ENCODE results near the gene GNG12. TPM values are rescaled to one million over a fixed set of nuclear protein-coding genes. Genes with fewer than 3 reads are reported as not detected.

The GNG12 gene
- total and polyA plus RNA-seq, 3 donors from 2014 or later: 28.1 to 46.0 (median 39.3) TPM

DNA sequence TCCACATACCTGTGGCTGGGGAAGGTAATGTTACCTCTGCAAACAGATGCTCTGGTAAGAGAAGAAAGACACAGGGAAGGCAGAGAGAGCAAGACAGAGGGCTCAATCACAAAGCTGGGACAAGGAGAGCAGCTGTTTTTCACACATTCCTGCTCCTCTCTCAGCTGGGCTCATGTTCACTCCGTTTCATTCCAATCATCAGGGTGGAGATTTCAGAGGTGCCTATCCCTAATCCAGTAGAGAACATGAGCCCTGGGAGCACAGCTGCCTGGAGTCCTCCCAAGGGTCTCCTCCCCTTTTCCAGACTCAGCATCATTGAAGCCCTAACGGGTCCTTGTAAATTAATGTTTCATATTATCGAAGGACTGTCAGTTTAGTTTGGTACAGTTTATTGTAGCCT, 128.9 kb downstream of the GNG12 start:
- intact Hi-C loops (cut with DNase I; ENCODE audit: low total_unique reads): no loop called here
- Histone ChIP-seq H3K27ac (no peak overlapping the region), H3K27me3 (no peaks in the 10 kb centered on the region), H3K4me1 (peaks cover 8% of the 10 kb centered on the region), H3K36me3 (ENCODE audit: low read depth, missing control alignments) (no peaks in the 10 kb centered on the region), H3K9me3 (no peaks in the 10 kb centered on the region), H3K4me3 (no peak overlapping the region)
- DNase-seq: no peak
- 65 to 77% methylated on average over 3 of the region's 3 CpGs for WGBS, 2 donors
- TF ChIP-seq CTCF (IDR thresholded peaks at IDR 0.05) (no peak), POLR2A (IDR thresholded peaks at IDR 0.05) (no peak)

DNA sequence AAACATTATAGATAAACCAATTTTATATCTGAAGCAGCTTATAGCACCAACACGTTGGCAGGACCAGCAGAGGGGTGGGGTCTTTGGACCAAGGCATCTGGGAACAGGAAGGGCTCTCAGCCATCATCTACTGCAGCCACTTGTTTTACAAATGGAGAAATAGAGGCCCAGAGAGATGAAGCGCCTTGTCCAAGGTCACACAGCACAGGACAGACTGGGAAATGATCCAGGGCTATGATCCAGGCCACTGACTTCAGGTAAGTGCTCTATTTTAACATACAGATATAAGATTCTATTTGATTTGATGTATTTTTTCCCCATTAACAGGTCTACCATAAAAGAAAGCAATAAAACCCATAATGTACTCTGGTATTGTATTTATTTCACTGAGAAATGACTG, 131.4 kb downstream of the GNG12 start:
- Histone ChIP-seq H3K36me3 (ENCODE audit: low read depth, missing control alignments) (no peaks in the 10 kb centered on the region), H3K4me3 (no peak overlapping the region), H3K27me3 (no peaks in the 10 kb centered on the region), H3K4me1 (peaks cover 2% of the 10 kb centered on the region), H3K9me3 (no peaks in the 10 kb centered on the region), H3K27ac (no peak overlapping the region)
- WGBS, 2 donors: 84% methylated on average over 2 of the region's 2 CpGs
- TF ChIP-seq CTCF (IDR thresholded peaks at IDR 0.05): no peak
- no peak for TF ChIP-seq POLR2A (IDR thresholded peaks at IDR 0.05)
- intact Hi-C loops (cut with DNase I; ENCODE audit: low total_unique reads): no loop called here
- no peak for DNase-seq

GRCh38 chr1:67700692-67701410, 132.4 kb downstream of the GNG12 start:
- Histone ChIP-seq H3K27ac (no peak overlapping the region), H3K9me3 (no peaks in the 10 kb centered on the region), H3K27me3 (no peaks in the 10 kb centered on the region), H3K36me3 (ENCODE audit: low read depth, missing control alignments) (no peaks in the 10 kb centered on the region), H3K4me1 (no peaks in the 10 kb centered on the region), H3K4me3 (no peak overlapping the region)
- intact Hi-C loops (cut with DNase I; ENCODE audit: low total_unique reads): no loop called here
- DNase-seq: no peak
- TF ChIP-seq POLR2A (IDR thresholded peaks at IDR 0.05) (no peak), CTCF (IDR thresholded peaks at IDR 0.05) (no peak)
- 80 to 87% methylated on average over 8 of the region's 8 CpGs for WGBS, 2 donors

GRCh38 chr1:67700220-67700619, 133.0 kb downstream of the GNG12 start:
- H3K27me3 ChIP-seq: no peaks in the 10 kb centered on the region
- intact Hi-C loops (cut with DNase I; ENCODE audit: low total_unique reads): no loop called here
- no peaks in the 10 kb centered on the region for H3K9me3 ChIP-seq
- no peak overlapping the region for H3K4me3 ChIP-seq
- H3K36me3 ChIP-seq (ENCODE audit: low read depth, missing control alignments): no peaks in the 10 kb centered on the region
- no peaks in the 10 kb centered on the region for H3K4me1 ChIP-seq
- TF ChIP-seq POLR2A (IDR thresholded peaks at IDR 0.05) (no peak), CTCF (IDR thresholded peaks at IDR 0.05) (no peak)
- WGBS, 2 donors: 79 to 83% methylated on average over 4 of the region's 4 CpGs
- H3K27ac ChIP-seq: no peak overlapping the region
- DNase-seq: no peak

DNA sequence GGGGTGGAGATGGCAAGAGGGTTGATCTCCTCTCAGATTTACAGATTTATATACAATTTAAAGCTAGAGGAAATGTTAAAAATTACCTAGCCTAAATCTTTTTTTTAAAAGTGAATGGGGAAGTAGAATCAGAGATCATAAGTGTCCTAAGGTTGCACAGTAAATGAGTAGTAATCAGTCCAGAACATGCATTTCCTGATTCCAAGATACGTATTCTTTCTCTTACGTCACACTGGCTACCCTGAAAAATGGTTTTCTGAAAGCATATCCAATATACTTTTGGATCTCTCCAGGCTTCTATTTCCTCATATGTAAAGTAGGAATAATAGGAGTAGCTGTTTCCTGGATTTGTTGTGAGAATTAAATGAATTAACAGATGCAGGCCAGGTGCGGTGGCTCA, 136.6 kb downstream of the GNG12 start:
- no peak for TF ChIP-seq POLR2A (IDR thresholded peaks at IDR 0.05)
- Histone ChIP-seq H3K36me3 (ENCODE audit: low read depth, missing control alignments) (no peaks in the 10 kb centered on the region), H3K4me3 (no peak overlapping the region), H3K4me1 (no peaks in the 10 kb centered on the region), H3K9me3 (no peaks in the 10 kb centered on the region), H3K27ac (no peak overlapping the region), H3K27me3 (no peaks in the 10 kb centered on the region)
- DNase-seq: no peak
- 82 to 90% methylated on average over 3 of the region's 3 CpGs for WGBS, 2 donors
- intact Hi-C loops (cut with DNase I; ENCODE audit: low total_unique reads): no loop called here

Data from testis (tissue), 3 donors.